Activated CD4-positive, CD25-positive, alpha-beta regulatory T cell treated with anti-CD3 and anti-CD28 coated beads, Interleukin-2, amount 50 U/mL, for 16 hours (primary cell): ENCODE results near the gene CDC26.
A peak's percentile ranks its signal among the peaks of the same experiment; 100 is the strongest.
"Not testable (repeated sequence)": the region's sequence is repeated elsewhere in the genome, so short reads cannot be mapped to it uniquely, and the experiment has no call there.

Experiments
- DNase-seq: peaks from one replicate; pipeline ENCODE4 v3.0.0-alpha.2; 2020; ENCODE audit warnings: low read depth, low spot score

CDC26 gene

GRCh38 chr9:113293285-113293878 is 18.0 kb upstream of the CDC26 start:
- no peak for DNase-seq

GRCh38 chr9:113290052-113290607 is 14.8 kb upstream of the CDC26 start:
- DNase-seq: no peak

GRCh38 chr9:113289091-113289490 is 13.7 kb upstream of the CDC26 start:
- no peak for DNase-seq

GRCh38 chr9:113281356-113281755 is 6.0 kb upstream of the CDC26 start:
- DNase-seq: no peak

GRCh38 chr9:113278840-113279239 is 3.5 kb upstream of the CDC26 start:
- no peak for DNase-seq

- DNase-seq: peak; percentile 30
Observed at GRCh38 chr9:113274474-113275156, 757 bp downstream of the CDC26 start.

- DNase-seq: no peak
Observed at GRCh38 chr9:113269871-113270270, 5.5 kb downstream of the CDC26 start.

GRCh38 chr9:113269355-113269754 is 6.0 kb downstream of the CDC26 start:
- no peak for DNase-seq

GRCh38 chr9:113267911-113268566 is 7.3 kb downstream of the CDC26 start:
- no peak for DNase-seq

GRCh38 chr9:113266174-113266573 is 9.2 kb downstream of the CDC26 start:
- DNase-seq: no peak

GRCh38 chr9:113261917-113262671 is 13.3 kb downstream of the CDC26 start:
- no peak for DNase-seq

GRCh38 chr9:113258282-113258681 is 17.1 kb downstream of the CDC26 start:
- no peak for DNase-seq

- no peak for DNase-seq
Observed at GRCh38 chr9:113257863-113258262, 17.5 kb downstream of the CDC26 start.

- DNase-seq: no peak
Observed at GRCh38 chr9:113255438-113255837, 19.9 kb downstream of the CDC26 start.

- no peak for DNase-seq
Observed at GRCh38 chr9:113254991-113255390, 20.4 kb downstream of the CDC26 start.

GRCh38 chr9:113250807-113251206 is 24.6 kb downstream of the CDC26 start:
- DNase-seq: no peak

GRCh38 chr9:113249661-113250060 is 25.7 kb downstream of the CDC26 start:
- not testable (repeated sequence) for DNase-seq

- no peak for DNase-seq
Observed at GRCh38 chr9:113247640-113248039, 27.7 kb downstream of the CDC26 start.

GRCh38 chr9:113246928-113247327 is 28.4 kb downstream of the CDC26 start:
- DNase-seq: no peak

GRCh38 chr9:113245894-113246293 is 29.5 kb downstream of the CDC26 start:
- no peak for DNase-seq

- DNase-seq: no peak
Observed at GRCh38 chr9:113244556-113244955, 30.8 kb downstream of the CDC26 start.

GRCh38 chr9:113241161-113241560 is 34.2 kb downstream of the CDC26 start:
- DNase-seq: no peak
